ENCODE measurements around the gene NIF3L1.

Gene NIF3L1

DNA sequence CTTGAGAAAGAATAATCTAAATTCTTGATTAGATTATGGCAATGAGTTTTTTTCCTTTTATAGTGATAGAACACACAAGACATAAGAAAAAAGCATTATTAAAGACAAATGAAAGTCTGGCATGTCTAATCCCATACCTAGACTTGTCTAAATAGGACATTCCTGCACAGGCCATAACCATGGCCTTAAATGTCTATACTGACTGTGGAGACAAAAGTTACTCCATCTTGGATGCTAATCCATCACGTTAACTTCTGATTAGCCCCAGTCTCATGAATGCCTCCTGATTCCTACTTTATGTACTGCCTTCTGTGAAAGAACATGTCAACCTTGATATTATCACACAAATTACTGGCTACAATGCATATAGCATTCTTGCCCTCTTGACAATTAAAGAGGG, 50.7 kb downstream of the NIF3L1 start:
- H3K9ac ChIP-seq (ENCODE audit: low read depth, low read length), result no peak overlapping the region
- no peaks in the 10 kb centered on the region for H3K27me3 ChIP-seq (ENCODE audit: control insufficient read depth, insufficient read depth, low read length)
- no peaks in the 10 kb centered on the region for H3K4me1 ChIP-seq (ENCODE audit: control insufficient read depth, insufficient read depth, low read length)
- H3K36me3 ChIP-seq (ENCODE audit: control insufficient read depth, insufficient read depth, low read length), result peaks cover 97% of the 10 kb centered on the region
- no peaks in the 10 kb centered on the region for H3K9me3 ChIP-seq (ENCODE audit: control insufficient read depth, insufficient read depth, low read length)
- H3K27ac ChIP-seq (ENCODE audit: low read depth, low read length), result no peak overlapping the region
- H3K4me3 ChIP-seq (ENCODE audit: low read depth, low read length), result no peak overlapping the region

DNA sequence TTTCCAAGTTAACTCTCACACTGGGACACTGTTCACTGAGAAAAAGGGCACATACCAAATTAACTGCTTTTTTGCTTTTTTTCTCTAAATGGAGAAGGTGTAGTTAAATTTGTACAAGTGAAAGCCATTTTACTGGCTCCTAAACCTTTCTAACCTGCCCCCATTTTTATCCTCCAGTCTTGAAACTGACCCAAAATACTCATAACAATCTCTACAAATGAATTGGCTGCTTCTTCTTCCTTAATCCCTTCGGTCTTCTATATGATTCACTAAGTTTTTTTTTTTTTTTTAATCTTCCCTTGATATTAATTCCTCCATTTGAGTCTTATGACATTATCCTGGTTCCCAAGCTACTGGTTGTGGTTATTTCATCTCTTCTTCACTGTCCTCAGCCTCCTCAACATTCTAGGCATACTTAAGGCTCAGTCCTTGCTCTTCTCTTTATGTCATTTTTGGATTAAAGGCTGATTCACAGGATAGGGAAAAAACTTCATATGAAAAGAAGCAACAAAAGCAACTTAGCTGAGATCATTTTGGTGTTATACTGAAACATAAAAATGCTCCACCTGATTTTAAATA, 54.4 kb downstream of the NIF3L1 start:
- Histone ChIP-seq H3K9ac (ENCODE audit: low read depth, low read length) (no peak overlapping the region), H3K9me3 (ENCODE audit: control insufficient read depth, insufficient read depth, low read length) (no peaks in the 10 kb centered on the region), H3K27me3 (ENCODE audit: control insufficient read depth, insufficient read depth, low read length) (no peaks in the 10 kb centered on the region), H3K4me3 (ENCODE audit: low read depth, low read length) (no peak overlapping the region), H3K36me3 (ENCODE audit: control insufficient read depth, insufficient read depth, low read length) (peaks cover 92% of the 10 kb centered on the region), H3K4me1 (ENCODE audit: control insufficient read depth, insufficient read depth, low read length) (no peaks in the 10 kb centered on the region), H3K27ac (ENCODE audit: low read depth, low read length) (no peak overlapping the region)

DNA sequence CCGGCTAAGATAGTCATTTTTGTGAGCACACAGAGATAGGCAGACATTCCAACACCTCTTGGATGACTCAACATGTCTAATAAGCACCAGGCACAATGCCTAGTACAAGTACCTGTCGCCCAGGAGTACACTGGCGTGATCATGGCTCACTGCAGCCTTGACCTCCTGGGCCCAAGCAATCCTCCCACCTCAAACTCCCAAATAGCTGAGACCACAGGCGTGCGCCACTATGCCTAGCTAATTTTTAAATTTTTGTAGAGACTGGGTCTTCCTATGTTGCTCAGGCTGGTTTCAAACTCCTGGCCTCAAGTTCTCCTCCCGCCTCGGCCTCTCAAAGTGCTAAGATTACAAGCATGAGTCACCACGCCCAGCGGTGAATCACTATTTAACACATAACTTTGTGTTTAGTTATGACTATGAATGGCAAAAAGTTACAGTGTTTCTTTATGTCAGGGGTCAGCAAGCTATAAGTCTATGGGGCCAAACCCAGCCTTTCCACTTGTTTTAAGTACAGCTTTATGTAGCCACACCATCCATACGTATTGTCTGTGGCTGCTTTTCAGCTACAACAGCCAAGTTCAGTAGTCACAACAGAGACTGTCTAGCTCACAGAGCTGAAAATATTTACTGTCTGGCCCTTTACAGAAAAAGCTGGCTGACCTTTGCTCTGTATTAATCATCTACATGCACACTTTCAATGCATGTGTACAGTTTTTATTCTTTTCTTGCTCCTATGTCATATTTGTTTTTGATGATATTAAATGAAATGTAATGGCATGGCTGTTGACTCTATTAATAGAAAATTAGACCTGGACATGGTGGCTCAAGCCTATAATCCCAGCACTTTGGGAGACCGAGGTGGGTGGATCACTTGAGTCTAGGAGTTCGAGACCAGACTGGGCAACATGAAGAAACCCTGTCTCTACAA, 55.6 kb downstream of the NIF3L1 start:
- H3K4me1 ChIP-seq (ENCODE audit: control insufficient read depth, insufficient read depth, low read length), result no peaks in the 10 kb centered on the region
- no peak overlapping the region for H3K4me3 ChIP-seq (ENCODE audit: low read depth, low read length)
- no peaks in the 10 kb centered on the region for H3K9me3 ChIP-seq (ENCODE audit: control insufficient read depth, insufficient read depth, low read length)
- H3K9ac ChIP-seq (ENCODE audit: low read depth, low read length), result no peak overlapping the region
- no peaks in the 10 kb centered on the region for H3K27me3 ChIP-seq (ENCODE audit: control insufficient read depth, insufficient read depth, low read length)
- peaks cover 91% of the 10 kb centered on the region for H3K36me3 ChIP-seq (ENCODE audit: control insufficient read depth, insufficient read depth, low read length)
- no peak overlapping the region for H3K27ac ChIP-seq (ENCODE audit: low read depth, low read length)

GRCh38 chr2:200945395-200945729, 56.2 kb downstream of the NIF3L1 start:
- H3K9me3 ChIP-seq (ENCODE audit: control insufficient read depth, insufficient read depth, low read length), result no peaks in the 10 kb centered on the region
- H3K9ac ChIP-seq (ENCODE audit: low read depth, low read length), result no peak overlapping the region
- no peaks in the 10 kb centered on the region for H3K27me3 ChIP-seq (ENCODE audit: control insufficient read depth, insufficient read depth, low read length)
- no peaks in the 10 kb centered on the region for H3K4me1 ChIP-seq (ENCODE audit: control insufficient read depth, insufficient read depth, low read length)
- H3K4me3 ChIP-seq (ENCODE audit: low read depth, low read length), result no peak overlapping the region
- no peak overlapping the region for H3K27ac ChIP-seq (ENCODE audit: low read depth, low read length)
- peaks cover 90% of the 10 kb centered on the region for H3K36me3 ChIP-seq (ENCODE audit: control insufficient read depth, insufficient read depth, low read length)

DNA sequence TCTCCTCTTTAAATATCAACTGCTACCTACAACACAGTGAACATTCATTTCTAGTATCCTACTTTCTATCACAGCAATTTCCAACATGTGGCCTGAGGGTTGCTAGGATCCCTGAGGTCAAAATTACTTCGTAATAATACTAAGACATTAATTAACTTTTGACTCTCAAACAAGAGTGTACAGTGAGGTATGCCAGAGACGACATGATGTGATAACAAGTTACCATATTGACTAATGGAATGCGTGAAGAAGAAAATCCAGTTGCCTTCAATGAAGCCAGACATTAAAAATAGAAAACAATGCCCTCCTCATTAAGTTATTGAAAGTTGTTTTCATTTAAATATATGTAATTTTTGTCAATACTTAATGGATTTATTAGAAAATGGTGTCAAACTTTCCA, 61.2 kb downstream of the NIF3L1 start:
- H3K36me3 ChIP-seq (ENCODE audit: control insufficient read depth, insufficient read depth, low read length), result peaks cover 90% of the 10 kb centered on the region

More for the DNA sequence above, 61.2 kb downstream of the NIF3L1 start:
- Histone ChIP-seq H3K27ac (ENCODE audit: low read depth, low read length) (no peak overlapping the region), H3K9me3 (ENCODE audit: control insufficient read depth, insufficient read depth, low read length) (no peaks in the 10 kb centered on the region), H3K9ac (ENCODE audit: low read depth, low read length) (no peak overlapping the region), H3K27me3 (ENCODE audit: control insufficient read depth, insufficient read depth, low read length) (no peaks in the 10 kb centered on the region), H3K4me1 (ENCODE audit: control insufficient read depth, insufficient read depth, low read length) (no peaks in the 10 kb centered on the region), H3K4me3 (ENCODE audit: low read depth, low read length) (no peak overlapping the region)
